Measurements from ENCODE around the gene HDGF. TPM values are rescaled to one million over a fixed set of nuclear protein-coding genes. Genes with fewer than 3 reads are reported as not detected.

The HDGF gene
- total RNA-seq, 1 experiment from 2014 or later = 310 TPM

- no peak for DNase-seq
- H3K27ac Mint-ChIP-seq = peak overlapping the region; percentile 46 to 99 (median 90); a peak in 3 of 7 replicates
- H3K27me3 Mint-ChIP-seq (ENCODE audit: low read depth) = peaks cover 15% of the 10 kb centered on the region
- Histone ChIP-seq H2BK20ac (ENCODE audit: low read depth, low read length, poor library complexity, severe bottlenecking) (no peak overlapping the region), H3K4ac (ENCODE audit: low read depth, low read length) (no peak overlapping the region), H3K27ac (ENCODE audit: insufficient read length, low read depth, low read length) (no peak overlapping the region), H4K8ac (replicated peaks; ENCODE audit: insufficient read length, low read depth, low read length) (no peak overlapping the region), H3K27me3 (ENCODE audit: insufficient read depth, low read length) (peaks cover 3% of the 10 kb centered on the region; the same call in 1 of the 2 replicates), H4K91ac (ENCODE audit: insufficient read length, low read depth, low read length) (no peak overlapping the region), H3K79me2 (ENCODE audit: insufficient read depth, low read length) (no peaks in the 10 kb centered on the region), H3K14ac (ENCODE audit: insufficient read depth, low read length) (no peak overlapping the region), H2AK5ac (ENCODE audit: insufficient read length, low read length) (no peak overlapping the region), H2BK15ac (ENCODE audit: low read depth, low read length) (no peak overlapping the region), H3K4me2 (ENCODE audit: insufficient read depth, insufficient read length, low read length) (peak overlapping the region; percentile 83), H3K9me3 (ENCODE audit: control insufficient read depth, low read depth, low read length) (no peaks in the 10 kb centered on the region), H3T11ph (ENCODE audit: low read length) (no peak overlapping the region), H2AFZ (ENCODE audit: low read length) (no peak overlapping the region), H4K5ac (ENCODE audit: insufficient read length, low read depth, low read length) (no peak overlapping the region), H3K4me1 (ENCODE audit: insufficient read depth, low read length) (peaks cover 11% of the 10 kb centered on the region; the same call in 1 of the 2 replicates), H3K79me1 (ENCODE audit: insufficient read depth, low read depth, low read length, poor library complexity, severe bottlenecking) (no peaks in the 10 kb centered on the region), H2BK12ac (ENCODE audit: insufficient read length, low read depth, low read length) (no peak overlapping the region), H3K9ac (ENCODE audit: extremely low read depth, insufficient read length, low read length) (no peak overlapping the region), H2BK120ac (ENCODE audit: low read depth, low read length, poor library complexity, severe bottlenecking) (no peak overlapping the region), H3K56ac (ENCODE audit: insufficient read length, low read depth, low read length) (no peak overlapping the region), H3K23me2 (ENCODE audit: insufficient read length, low read depth, low read length, poor library complexity, severe bottlenecking) (peaks cover 33% of the 10 kb centered on the region), H2BK5ac (ENCODE audit: insufficient read length, low read length) (no peak overlapping the region), H3K23ac (ENCODE audit: insufficient read length, low read depth, low read length) (no peak overlapping the region), H3K18ac (ENCODE audit: insufficient read length, low read depth, low read length) (no peak overlapping the region), H4K20me1 (ENCODE audit: control insufficient read depth, insufficient read depth, insufficient read length) (no peaks in the 10 kb centered on the region)
- H3K4me3 Mint-ChIP-seq = peak overlapping the region in 1 of 2 experiments; percentile 91; a peak in 3 of 5 replicates
- H3K36me3 Mint-ChIP-seq (ENCODE audit: insufficient read depth in 1 of 3, low read depth in 3 of 3) = no peaks in the 10 kb centered on the region; a peak in 1 of 7 replicates
- H3K9me3 Mint-ChIP-seq = no peaks in the 10 kb centered on the region
- H3K4me1 Mint-ChIP-seq = peaks cover 68 to 69% of the 10 kb centered on the region in 2 experiments
- WGBS (ENCODE audit: extremely low coverage, insufficient read length, low lambda C conversion rate) = no CpG with 5 or more reads among the region's 4 CpGs
- TF ChIP-seq, protein P1, sequence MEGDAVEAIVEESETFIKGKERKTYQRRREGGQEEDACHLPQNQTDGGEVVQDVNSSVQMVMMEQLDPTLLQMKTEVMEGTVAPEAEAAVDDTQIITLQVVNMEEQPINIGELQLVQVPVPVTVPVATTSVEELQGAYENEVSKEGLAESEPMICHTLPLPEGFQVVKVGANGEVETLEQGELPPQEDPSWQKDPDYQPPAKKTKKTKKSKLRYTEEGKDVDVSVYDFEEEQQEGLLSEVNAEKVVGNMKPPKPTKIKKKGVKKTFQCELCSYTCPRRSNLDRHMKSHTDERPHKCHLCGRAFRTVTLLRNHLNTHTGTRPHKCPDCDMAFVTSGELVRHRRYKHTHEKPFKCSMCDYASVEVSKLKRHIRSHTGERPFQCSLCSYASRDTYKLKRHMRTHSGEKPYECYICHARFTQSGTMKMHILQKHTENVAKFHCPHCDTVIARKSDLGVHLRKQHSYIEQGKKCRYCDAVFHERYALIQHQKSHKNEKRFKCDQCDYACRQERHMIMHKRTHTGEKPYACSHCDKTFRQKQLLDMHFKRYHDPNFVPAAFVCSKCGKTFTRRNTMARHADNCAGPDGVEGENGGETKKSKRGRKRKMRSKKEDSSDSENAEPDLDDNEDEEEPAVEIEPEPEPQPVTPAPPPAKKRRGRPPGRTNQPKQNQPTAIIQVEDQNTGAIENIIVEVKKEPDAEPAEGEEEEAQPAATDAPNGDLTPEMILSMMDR (conservative IDR thresholded peaks at IDR 0.05) = no peak
Observed at GRCh38 chr1:156709031-156709430, 42.4 kb downstream of the HDGF start.
